HG02938 (cell line): ENCODE results near the gene NSUN4.
"Not testable (repeated sequence)": the region's sequence is repeated elsewhere in the genome, so short reads cannot be mapped to it uniquely, and the experiment has no call there.

Source experiments
- ATAC-seq: cut with Tn5 transposase; IDR thresholded peaks from one replicate; pipeline ENCODE4 v1.9.1; 2021; ENCODE audit warnings: mild to moderate bottlenecking, moderate library complexity; ENCODE audit not compliant: unreplicated experiment

The NSUN4 gene

GRCh38 chr1:46325285-46326076, 15.1 kb upstream of the NSUN4 start:
- ATAC-seq = not testable (repeated sequence)

- ATAC-seq = not testable (repeated sequence)
These were observed 12.4 kb upstream of the NSUN4 start for GRCh38 chr1:46328182-46328581.

GRCh38 chr1:46329807-46330206, 10.8 kb upstream of the NSUN4 start:
- ATAC-seq = not testable (repeated sequence)

GRCh38 chr1:46330381-46330780, 10.2 kb upstream of the NSUN4 start:
- ATAC-seq = not testable (repeated sequence)

- peak; percentile 19 for ATAC-seq
These were observed 8.6 kb upstream of the NSUN4 start for GRCh38 chr1:46331786-46332540.

- ATAC-seq = peak; percentile 49
These were observed 7.1 kb upstream of the NSUN4 start for GRCh38 chr1:46333300-46334029.

- no peak for ATAC-seq
These were observed 6.6 kb upstream of the NSUN4 start for GRCh38 chr1:46334030-46334384.

- ATAC-seq = no peak
These were observed 5.5 kb upstream of the NSUN4 start for GRCh38 chr1:46335081-46335480.

- ATAC-seq = not testable (repeated sequence)
These were observed 3.2 kb upstream of the NSUN4 start for GRCh38 chr1:46337409-46337808.

GRCh38 chr1:46341222-46342083, 846 bp downstream of the NSUN4 start:
- no peak for ATAC-seq

GRCh38 chr1:46342084-46342656, 1.6 kb downstream of the NSUN4 start:
- no peak for ATAC-seq

GRCh38 chr1:46342677-46343350, 2.2 kb downstream of the NSUN4 start:
- ATAC-seq = no peak

- no peak for ATAC-seq
These were observed 2.7 kb downstream of the NSUN4 start for GRCh38 chr1:46343351-46343695.

- ATAC-seq = no peak
These were observed 3.1 kb downstream of the NSUN4 start for GRCh38 chr1:46343705-46344104.

GRCh38 chr1:46344481-46344880, 3.9 kb downstream of the NSUN4 start:
- ATAC-seq = no peak

GRCh38 chr1:46345281-46345680, 4.7 kb downstream of the NSUN4 start:
- ATAC-seq = no peak

- ATAC-seq = no peak
These were observed 11.8 kb downstream of the NSUN4 start for GRCh38 chr1:46352363-46352762.

GRCh38 chr1:46355920-46356319, 15.3 kb downstream of the NSUN4 start:
- not testable (repeated sequence) for ATAC-seq

GRCh38 chr1:46362158-46362557, 21.6 kb downstream of the NSUN4 start:
- ATAC-seq = no peak

- no peak for ATAC-seq
These were observed 22.5 kb downstream of the NSUN4 start for GRCh38 chr1:46363121-46363520.
